Effector CD8-positive, alpha-beta T cell (primary cell): ENCODE data around the gene TTC27.
"Not testable (repeated sequence)": the region's sequence is repeated elsewhere in the genome, so short reads cannot be mapped to it uniquely, and the experiment has no call there.

Experiments
- DNase-seq: peaks from one replicate; lab custom pipeline; 2025; lab: John Stamatoyannopoulos, UW

The TTC27 gene

DNA sequence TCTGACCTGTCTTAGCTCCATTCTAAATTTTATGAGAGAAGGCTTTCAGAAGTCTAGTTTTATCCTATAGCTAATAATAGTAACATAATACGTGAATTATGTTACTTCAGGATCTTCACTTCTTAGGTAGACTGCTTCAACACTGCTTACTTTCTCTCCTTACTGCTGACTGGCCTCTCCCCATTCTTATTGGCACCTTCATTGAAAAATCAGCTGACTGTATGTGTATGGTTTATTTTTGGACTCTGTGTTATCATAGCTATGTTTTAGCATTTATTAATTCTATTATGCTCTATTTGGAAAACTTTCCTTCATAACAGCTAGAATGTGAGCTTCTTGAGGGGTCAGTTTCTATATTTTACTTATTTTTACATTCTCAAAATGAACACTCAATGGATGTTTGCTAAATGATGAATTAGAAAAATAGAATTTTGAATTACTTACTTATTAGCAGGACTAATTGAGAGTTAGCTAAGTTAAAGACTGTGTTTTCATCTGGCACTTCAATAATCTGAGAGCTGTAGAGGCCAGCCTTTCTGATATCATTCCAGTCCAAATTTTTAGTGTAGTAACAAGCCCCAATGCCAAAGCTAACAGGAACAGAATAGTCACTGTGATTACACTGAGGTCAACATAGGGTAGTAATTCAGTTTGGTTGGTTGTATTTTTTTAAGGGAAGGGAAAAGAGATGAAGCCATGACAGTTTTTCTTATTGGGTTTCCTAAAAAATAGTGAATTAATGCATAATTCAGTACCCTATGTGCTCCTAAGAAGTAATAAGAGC lies 92.3 kb downstream of the TTC27 start:
- no peak for DNase-seq

DNA sequence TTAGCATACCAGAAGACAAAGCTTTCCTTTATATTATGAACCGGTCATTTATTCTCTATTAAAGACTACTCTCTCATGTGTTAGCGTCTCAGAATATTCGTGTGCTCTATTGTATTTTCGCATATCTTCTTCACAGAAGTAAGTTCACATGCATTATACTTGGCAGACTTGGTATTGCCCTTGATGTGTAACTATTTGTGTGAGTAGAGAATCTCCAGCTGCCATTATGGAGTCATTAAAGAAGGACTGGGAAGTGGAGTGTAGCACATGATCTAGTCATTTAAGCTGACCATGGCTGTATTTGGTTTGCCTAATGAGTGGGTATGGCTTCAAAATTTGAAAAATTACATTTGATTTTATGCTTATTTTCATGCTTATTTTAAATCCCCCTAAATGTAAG lies 92.9 kb downstream of the TTC27 start:
- no peak for DNase-seq

DNA sequence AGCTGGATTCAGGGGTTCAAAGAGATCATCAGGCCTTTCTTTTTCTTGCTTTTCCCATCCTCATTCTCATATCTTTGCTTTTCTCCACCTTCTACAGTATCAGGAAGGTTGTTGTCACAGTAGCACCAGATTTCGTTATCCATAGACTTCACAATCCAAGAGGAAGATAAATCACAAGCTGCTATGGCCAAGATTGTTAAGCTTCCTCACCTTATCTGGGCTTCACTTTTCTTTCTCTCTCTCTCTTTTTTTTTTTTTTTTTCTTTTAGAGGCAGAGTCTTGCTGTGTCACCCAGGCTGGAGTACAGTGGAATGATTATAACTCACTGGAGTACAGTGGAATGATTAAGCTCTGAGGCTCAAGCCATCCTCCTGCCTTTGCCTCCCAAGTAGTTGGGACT lies 93.5 kb downstream of the TTC27 start:
- no peak for DNase-seq

DNA sequence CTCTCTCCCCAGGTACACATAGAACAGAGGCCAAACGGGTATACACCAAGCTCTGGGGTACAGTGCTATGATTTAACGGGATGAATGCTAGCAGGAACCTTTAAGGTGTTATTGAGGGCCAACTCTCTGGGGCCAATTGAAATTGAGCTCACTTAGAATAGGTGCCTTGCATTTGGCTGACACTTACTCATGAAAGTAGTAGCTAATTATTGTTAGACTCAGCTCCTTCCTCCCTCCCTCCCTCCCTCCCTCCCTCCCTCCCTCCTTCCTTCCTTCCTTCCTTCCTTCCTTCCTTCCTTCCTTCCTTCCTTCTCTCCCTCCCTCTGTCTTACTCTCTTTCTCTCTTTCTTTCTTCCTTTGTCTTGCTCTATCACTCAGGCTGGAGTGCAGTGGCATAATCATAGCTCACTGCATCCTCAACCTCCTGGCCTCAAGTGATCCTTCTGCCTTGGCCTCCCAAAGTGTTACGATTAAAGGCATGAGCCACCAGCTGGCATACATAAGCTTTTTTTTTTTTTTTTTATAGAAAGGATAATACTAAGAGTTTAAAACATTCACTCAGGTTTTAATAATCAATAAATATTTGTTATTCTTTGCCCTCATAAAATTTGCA lies 95.7 kb downstream of the TTC27 start:
- no peak for DNase-seq

DNA sequence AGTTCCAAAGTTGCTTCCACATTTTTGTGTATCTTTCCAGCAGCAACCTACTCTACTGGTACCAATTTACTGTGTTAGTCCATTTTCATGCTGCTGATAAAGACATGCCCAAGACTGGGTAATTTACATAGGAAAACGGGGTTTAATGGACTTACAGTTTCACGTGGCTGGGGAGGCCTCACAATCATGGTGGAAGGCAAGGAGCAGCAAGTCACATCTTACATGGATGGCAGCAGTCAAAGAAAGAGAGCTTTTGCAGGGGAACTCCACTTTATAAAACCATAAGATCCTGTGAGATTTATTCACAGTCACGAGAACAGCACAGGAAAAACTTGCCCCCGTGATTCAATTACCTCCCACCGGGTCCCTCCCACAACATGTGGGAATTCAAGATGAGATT lies 98.8 kb downstream of the TTC27 start:
- not testable (repeated sequence) for DNase-seq

DNA sequence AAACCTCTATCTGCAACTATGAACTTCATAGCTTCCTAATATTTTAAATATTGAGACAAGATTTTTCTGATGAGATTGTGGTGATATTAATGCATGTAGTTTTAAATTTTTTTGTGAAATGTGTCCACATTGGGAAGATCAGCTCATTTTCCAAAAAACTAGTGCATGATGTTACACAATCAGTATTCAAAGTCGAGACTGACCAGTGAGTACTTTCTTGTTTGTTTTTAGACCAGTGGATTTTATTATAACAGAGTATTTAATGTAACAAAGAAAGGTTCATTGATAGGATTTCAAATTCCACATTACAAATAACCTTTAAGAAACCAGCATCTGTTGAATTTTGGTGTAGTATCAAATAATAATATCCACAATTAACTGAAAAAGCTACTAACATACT lies 99.3 kb downstream of the TTC27 start:
- DNase-seq, result no peak

DNA sequence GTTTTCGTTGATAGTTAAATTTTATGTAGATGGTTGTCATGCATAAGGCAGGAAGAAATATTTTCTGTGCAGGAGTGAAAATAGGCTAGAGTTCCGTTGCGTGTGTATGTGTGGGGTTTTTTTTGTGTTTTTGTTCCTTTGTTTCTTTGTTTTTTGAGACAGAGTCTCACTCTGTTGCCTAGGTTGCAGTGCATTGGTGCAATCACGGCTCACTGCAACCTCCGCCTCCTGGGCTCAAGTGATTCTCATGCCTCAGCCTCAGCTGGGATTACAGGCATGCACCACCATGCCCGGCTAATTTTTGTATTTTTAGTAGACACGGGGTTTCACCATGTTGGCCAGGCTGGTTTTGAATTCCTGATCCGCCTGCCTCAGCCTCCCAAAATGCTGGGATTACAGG lies 103.1 kb downstream of the TTC27 start:
- not testable (repeated sequence) for DNase-seq

DNA sequence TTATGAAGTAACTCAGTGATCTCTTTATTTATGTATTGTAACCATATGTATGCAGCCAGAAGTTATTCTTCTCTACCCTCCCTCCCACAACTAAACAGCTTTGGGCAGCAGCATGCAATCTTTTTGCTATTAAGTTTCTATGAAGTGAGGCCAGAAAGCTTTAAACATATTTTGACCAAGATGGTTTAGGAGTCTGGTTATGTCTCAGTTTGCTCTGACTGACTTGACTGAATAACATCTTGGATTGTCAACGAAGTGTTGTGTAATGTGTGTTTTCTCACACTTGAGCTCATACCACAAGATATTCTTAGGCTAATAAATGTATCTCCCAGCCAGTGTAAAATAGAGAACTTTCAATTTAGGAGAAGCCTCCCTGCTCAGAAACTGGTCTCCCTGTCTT lies 104.3 kb downstream of the TTC27 start:
- DNase-seq, result no peak

DNA sequence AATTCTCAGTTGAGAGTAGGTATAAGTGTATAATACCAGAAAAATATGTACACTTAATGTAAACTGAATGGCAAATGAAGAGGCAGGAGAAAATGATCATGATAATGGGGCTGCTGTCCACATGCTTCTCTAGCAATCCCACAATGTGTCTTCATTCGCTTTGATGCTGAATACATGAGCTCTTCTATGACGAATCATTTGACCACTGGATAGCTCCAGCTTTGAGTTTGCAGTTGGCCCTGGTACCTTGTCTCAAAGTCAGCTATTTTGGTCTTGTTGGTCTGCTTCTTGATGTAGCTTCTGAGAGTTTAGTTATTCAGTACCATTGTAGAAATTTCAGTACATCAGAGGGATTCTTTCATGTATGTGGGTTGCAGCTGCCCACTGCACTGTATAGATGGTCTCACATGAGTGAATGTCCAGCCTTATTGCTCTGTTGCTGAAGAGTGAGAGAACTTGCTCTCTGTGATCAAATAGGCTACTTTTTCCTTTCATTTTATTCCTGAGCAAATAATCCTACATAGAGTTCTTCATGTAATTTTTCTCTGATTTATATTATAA lies 105.1 kb downstream of the TTC27 start:
- DNase-seq, result no peak

DNA sequence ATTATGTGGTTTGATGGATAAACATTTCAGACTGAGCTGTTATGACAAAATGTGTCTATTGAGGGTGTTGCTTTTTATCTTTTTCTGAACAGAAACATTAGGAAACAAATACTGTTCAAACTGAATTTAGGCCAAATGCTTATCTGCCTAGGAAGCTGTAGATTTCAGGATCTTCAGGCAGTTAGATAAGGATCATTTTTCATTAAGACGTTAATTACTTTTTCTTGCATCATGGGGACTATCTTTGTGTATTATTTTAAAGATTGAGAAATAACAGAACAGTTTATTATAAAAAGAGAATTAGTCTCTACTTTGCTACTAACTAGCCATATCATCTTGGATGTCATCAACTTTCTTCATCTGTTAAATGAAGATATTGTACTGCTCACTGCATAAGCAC lies 107.5 kb downstream of the TTC27 start:
- no peak for DNase-seq

DNA sequence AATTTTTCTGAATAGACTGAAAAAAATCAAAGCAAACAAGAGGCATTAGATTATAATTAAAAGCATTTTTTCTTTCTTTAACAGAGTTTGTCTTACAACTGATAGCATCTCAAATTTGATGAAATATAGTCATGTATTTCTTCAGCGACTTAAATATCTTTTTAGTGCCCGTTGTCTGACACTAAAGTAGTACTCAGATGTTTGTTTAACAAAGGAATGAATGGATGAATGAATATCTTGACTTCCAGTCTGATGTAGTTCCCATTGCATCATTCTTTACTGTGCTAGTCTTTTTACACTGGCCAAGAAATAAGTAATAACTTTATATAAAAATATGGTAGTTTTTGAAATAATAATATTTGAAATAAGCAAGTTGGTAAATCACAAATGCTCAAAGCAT lies 111.1 kb downstream of the TTC27 start:
- DNase-seq, result no peak

DNA sequence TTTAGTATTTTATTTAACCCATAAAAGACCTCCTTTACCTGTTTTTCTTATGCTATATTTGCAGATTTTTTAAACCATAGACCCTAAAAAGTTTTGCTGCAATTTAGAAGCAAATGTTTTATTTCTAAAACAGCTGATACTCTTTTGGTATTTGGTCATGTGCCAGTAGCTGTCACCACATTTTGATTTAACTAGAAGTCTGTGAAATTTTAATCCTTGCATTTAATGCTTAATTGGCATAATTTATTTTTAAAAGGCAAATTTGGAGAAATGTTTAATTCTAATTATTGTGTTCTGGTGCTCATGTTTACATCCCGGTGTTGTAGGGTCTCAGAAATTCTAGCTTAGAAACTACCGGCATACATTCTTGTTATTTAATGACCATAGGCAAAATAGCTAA lies 111.8 kb downstream of the TTC27 start:
- no peak for DNase-seq

DNA sequence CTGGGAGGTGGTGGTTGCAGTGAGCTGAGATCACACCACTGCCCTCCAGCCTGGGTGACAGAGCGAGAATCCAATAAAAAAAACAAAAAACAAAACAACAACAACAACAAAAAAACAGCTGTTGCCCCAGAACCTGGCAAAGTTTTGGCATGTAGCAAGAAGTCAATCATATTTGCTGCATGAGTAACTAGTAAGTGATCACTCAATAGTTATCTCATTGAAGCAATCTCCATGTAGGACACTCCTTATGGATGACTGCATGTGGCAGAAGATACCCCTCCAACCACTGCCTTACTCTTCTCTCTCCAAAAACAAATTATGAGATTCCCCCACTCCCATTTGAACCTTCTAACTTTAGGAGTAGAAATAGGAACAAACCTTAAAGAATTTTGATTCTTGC lies 113.7 kb downstream of the TTC27 start:
- no peak for DNase-seq

DNA sequence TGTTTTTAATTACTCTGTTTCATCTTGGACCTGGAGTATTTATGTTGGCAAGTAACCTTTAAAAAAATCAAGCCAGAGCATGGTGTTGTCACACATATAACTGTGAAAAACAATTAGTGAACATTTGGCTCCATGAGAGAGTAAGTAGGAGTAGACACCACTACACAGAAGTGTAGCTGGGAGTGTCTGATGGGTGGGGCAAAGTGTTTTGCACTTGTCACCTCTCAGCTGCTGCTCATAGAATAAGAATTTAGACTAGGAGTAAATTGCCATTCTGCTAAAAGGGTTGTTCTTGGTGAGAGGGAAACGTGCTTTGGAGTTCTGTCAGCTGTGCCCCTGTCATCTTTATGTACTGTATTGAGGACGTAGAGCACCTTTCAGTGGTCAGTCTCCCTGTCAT lies 114.5 kb downstream of the TTC27 start:
- DNase-seq, result no peak

DNA sequence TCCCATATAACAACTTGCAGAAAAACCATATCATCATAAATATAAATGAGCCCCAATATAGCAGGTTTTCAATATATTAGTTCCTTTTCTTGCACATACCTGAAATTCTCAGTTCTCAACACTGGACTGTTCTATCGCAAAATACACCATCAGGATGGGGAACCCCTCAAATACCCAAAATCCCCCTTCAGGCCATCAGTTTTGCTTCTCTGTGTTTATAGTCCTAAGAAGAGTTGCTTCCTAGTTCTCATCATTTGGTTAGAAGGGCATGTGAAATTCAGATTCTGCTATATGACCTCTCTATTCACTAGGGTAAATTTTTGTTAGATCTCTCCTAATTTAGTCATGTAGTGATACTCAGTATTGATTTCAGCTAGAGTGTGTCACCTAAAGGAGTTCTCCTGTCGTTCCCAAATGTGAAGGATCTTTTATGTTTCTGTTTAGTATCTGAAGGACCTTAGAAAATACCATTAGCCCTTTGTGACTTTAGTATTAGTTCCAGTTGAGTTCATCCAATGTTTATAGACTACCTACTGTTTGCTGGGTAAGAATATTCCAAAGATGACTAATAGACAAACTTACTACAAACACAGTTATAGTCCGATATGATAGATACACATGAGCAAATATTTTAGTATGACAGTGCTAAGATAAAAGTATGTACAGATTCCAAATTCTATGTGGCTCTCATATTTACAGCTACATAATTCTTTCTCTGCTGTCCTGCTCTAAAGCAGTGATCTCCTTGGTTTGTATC lies 115.8 kb downstream of the TTC27 start:
- no peak for DNase-seq

DNA sequence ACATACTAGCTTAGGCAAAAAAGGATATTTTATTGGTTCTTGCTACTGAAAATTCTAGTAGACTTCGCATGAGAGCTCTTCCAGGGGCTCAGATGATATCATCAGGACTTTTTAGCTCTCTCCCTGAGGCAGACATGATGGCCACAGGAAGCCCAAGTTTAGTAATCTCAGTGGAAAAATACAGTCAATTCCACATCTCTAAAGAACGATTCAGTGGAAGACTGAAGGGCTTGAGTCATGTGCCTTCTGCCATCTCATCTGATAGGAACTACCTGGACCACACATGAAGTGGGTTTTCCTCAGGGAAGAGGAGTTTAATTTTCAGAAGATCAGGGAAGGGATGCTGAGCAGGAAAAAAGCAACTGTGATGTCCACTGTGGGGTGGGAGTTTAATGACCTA lies 117.3 kb downstream of the TTC27 start:
- no peak for DNase-seq

DNA sequence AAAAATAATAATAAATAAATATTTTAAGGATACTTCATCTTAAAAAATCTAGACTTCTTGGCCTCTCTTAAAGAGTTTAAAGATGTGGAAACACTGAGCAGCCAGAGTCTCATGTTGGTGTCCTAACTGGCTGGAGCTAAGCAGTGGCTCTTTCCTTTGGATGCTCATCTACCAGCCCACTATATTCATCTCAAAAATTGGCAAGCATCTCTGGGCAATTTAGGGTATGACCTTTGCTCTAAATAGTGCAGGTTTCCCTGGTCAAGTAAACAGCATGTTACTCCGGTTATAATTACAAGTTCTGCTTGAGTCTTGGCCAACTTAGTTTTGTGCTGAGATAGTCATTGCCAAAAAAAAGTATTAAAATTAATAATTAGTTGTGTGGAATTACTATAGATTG lies 117.8 kb downstream of the TTC27 start:
- DNase-seq, result no peak

DNA sequence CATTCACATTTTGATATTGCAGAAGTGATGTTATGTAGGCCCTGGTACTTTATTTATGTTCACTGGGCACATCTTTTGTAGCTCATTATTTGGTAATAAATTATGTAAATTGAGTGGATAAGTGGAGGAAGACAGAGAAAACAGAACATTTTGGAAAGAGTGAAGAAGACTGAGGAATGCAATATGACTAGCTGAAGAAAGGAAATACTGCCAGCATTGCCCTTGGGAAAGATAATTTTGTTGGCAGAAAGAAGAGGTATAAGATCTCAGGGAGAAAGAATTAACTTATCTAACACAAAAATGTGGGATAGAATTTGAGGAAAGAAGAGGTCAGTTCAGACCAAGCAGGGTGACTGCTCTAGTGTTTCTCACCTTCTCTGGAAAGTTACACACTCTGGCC lies 118.8 kb downstream of the TTC27 start:
- DNase-seq, result no peak

DNA sequence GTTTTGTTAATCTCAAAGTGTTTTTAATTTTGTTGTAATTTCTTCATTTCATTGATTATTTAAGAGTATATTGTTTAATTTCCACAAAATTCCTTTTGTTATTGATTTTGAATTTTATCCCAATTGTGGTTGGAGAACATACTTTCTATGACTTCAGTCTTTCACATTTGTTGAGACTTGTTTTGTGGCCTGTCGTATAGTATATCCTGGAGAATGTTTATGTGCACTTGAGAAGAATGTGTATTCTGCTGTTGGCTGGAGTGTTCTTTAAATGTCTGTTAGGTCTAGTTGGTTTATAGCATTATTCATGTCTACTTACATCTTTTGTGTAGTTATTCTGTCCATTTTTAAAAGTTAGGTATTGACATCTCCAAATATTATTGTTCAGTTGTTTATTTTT lies 120.3 kb downstream of the TTC27 start:
- DNase-seq, result no peak

DNA sequence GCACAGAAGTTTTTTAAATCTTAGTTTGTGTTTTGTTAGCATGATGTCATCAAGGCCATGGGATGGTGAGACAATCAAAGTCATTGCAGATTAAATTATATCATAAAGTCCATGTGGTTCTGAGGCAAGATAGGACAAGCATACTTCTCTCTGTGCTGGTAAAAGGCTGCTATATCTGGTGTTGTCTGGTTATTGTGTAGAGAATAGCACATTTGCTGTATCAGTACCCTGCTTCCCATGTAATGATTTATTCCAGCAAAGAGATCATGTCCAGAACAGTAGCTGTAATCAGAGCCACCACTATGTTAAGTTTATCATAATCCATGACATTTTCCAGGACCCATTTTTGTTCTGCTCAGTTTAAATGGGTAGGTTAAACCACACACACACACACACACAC lies 123.0 kb downstream of the TTC27 start:
- no peak for DNase-seq

DNA sequence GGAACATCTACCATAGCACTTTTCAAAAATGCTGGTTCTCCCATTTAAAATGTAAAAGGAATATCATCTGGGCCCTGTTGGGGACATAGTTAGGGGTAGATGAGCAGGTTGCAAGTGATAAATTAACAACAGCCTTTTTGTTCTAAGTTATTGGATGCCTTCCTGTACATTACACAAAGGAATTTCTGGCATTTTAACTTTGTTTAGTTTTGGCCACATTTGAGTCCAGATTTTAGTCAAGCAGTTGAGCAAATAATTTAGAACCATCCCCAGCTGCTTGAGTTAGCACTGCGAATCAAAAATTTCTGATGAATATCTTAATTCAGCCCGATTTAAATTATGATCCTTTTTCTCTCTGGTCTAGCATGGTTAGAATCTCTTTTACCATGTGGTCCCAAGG lies 124.4 kb downstream of the TTC27 start:
- DNase-seq, result no peak

DNA sequence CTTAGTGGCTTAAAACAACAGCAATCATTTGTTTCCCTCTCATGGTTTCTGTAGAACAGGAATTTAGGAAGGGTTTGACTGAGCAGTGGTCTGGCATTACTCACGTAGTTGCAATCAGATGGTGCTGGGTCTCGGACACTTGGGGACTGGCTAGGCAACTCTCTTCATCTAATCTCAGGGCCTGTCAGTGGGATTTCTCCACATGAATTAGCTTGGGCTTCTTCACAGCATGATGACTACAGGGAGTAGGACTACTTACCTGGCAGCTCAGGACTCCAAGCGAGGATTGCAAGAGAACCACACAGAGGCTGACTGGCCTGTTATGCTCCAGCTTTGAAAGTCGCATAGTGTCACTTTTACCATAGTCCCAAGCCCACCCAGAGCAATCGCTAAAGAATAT lies 125.1 kb downstream of the TTC27 start:
- no peak for DNase-seq

DNA sequence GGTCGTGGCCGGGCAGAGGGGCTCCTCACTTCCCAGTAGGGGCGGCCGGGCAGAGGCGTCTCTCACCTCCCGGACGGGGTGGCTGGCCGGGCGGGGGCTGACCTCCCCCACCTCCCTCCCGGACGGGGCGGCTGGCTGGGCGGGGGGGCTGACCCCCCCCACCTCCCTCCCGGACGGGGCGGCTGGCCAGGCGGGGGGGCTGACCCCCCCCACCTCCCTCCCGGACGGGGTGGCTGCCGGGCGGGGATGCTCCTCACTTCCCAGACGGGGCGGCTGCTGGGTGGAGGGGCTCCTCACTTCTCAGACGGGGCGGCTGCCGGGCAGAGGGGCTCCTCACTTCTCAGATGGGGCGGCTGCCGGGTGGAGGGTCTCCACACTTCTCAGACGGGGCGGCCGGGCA lies 126.8 kb downstream of the TTC27 start:
- not testable (repeated sequence) for DNase-seq
